CD4-positive, alpha-beta T cell (primary cell): ENCODE results near the gene ATAD3B. TPM values are rescaled to one million over a fixed set of nuclear protein-coding genes. Genes with fewer than 3 reads are reported as not detected.
A peak's percentile ranks its signal among the peaks of the same experiment; 100 is the strongest.
"Not testable (repeated sequence)": the region's sequence is repeated elsewhere in the genome, so short reads cannot be mapped to it uniquely, and the experiment has no call there.

ENCODE experiments used
- ATAC-seq: fragments of 200-7000 bp; cut with Tn5 transposase; one replicate; pipeline ENCODE4 v1.10.0; 2022; ENCODE audit warnings: mild to moderate bottlenecking; ENCODE audit not compliant: poor library complexity
- CTCF ChIA-PET: fragments of 350-600 bp; sonication (Branson Sonifier 250); formaldehyde crosslinking; loops from one replicate; lab custom pipeline; 2021; ENCODE audit warnings: antibody characterized with exemption, inconsistent platforms; lab: Charles Lee
- POLR2A ChIA-PET: fragments of 350-600 bp; sonication (Branson Sonifier 250); formaldehyde crosslinking; loops from one replicate; lab custom pipeline; 2021; ENCODE audit warnings: antibody characterized with exemption, inconsistent platforms; lab: Charles Lee
- DNase-seq, 14 experiments: peaks; one replicate each; pipeline ENCODE4 v3.0.0-alpha.2; 2013 to 2020; ENCODE audit warnings: mixed read lengths in 2 of 14
- H3K27ac ChIP-seq, 2 donors: one replicate each; pipeline versions ENCODE4 v1.5.1 to v1.7.0; 2013; ENCODE audit warnings: low read length in 2 of 2, low read depth in 1 of 2, mild to moderate bottlenecking in 1 of 2
- H3K27me3 ChIP-seq, 2 experiments: 1 replicate in 1 of 2; 2 replicates in 1 of 2; pipeline versions ENCODE4 v1.6.1 to v1.7.0; 2013; ENCODE audit warnings: low read length in 2 of 2, control low read depth in 1 of 2, mild to moderate bottlenecking in 1 of 2, moderate library complexity in 1 of 2; ENCODE audit not compliant: insufficient read depth in 2 of 2, control insufficient read depth in 1 of 2
- H3K36me3 ChIP-seq: one replicate; pipeline ENCODE4 v1.6.1; 2013; ENCODE audit warnings: low read length, control low read depth; ENCODE audit not compliant: insufficient read depth
- H3K4me1 ChIP-seq: one replicate; pipeline ENCODE4 v1.6.1; 2013; ENCODE audit warnings: low read length, control low read depth; ENCODE audit not compliant: insufficient read depth
- H3K4me3 ChIP-seq: one replicate; pipeline ENCODE4 v1.5.1; 2013; ENCODE audit warnings: mild to moderate bottlenecking, low read length, moderate library complexity
- H3K9me3 ChIP-seq, 2 experiments: 1 replicate in 1 of 2; 2 replicates in 1 of 2; pipeline versions ENCODE4 v1.6.1 to v1.7.0; 2013; ENCODE audit warnings: low read length in 2 of 2, mild to moderate bottlenecking in 2 of 2, control low read depth in 1 of 2, moderate library complexity in 1 of 2; ENCODE audit not compliant: control insufficient read depth in 1 of 2, insufficient read depth in 1 of 2
- H3K27ac Mint-ChIP-seq: one replicate; pipeline ENCODE4 v1.8.0; 2020; ENCODE audit warnings: mixed read lengths
- H3K27me3 Mint-ChIP-seq: one replicate; pipeline ENCODE4 v1.8.0; 2021; ENCODE audit warnings: mixed read lengths
- H3K36me3 Mint-ChIP-seq: one replicate; pipeline ENCODE4 v1.8.0; 2021; ENCODE audit warnings: low read depth, mixed read lengths
- H3K4me1 Mint-ChIP-seq: one replicate; pipeline ENCODE4 v1.8.0; 2021; ENCODE audit warnings: low read depth, mixed read lengths
- H3K4me3 Mint-ChIP-seq: one replicate; pipeline ENCODE4 v1.8.0; 2020; ENCODE audit warnings: mild to moderate bottlenecking, mixed read lengths
- H3K9me3 Mint-ChIP-seq: one replicate; pipeline ENCODE4 v1.8.0; 2020; ENCODE audit warnings: mixed read lengths
- intact Hi-C, 2 experiments: fragments of 100-400 bp; cut with DNase I in 1 of 2; cut with micrococcal nuclease in 1 of 2; formaldehyde crosslinking; loops; one replicate each; pipeline versions ENCODE4 v1.15.1 to v1.9.0; 2023 to 2025; cut with DNase I, micrococcal nuclease
- total RNA-seq, 174 experiments: library from RNA in 2 of 174; stranded (reverse) in 2 of 174; gene quantifications; one replicate each; pipeline ENCODE4 v1.2.3 and lab custom pipeline; 2021 to 2026
- TF ChIP-seq, protein P1 (sequence below): fragments of 200-600 bp; IDR thresholded peaks from one replicate; pipeline ENCODE4 v1.8.0; 2022; ENCODE audit warnings: antibody characterized with exemption, mild to moderate bottlenecking

The ATAD3B gene
- total RNA-seq, 2 experiments from 2014 or later, result 44.3 to 49.1 TPM

DNA sequence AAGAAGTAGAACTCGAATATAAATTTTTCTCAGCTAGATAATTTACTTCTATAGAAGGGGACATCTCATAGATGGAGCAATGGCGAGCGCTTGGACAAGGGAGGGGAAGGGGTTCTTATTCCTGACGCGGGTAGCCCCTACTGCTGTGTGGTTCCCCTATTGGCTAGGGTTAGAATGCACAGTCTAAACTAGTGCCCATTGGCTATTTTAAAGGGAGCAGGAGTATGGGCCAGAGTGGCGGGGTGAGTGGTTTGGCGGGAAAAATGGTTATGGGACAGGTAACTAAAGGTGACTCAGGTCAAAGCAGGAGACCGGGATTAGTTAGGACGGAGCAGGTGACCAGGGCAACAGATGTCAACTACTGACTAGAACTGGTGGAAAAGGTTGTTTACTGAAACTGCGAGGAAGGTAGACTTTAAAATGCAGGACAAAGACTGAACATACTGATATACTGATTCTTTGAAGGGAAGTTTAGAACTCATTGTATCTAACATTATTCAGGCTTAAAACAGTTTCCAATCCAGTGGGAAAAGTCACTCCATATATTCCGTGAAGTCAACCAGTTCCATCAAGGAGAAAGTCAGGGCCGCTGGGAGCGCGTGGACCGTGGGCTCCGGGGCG, 39.5 kb downstream of the ATAD3B start:
- no peaks in the 10 kb centered on the region for H3K27me3 ChIP-seq
- Mint-ChIP-seq H3K4me3 (peak overlapping the region; percentile 91), H3K27me3 (no peaks in the 10 kb centered on the region), H3K4me1 (peaks cover 14% of the 10 kb centered on the region), H3K9me3 (no peaks in the 10 kb centered on the region), H3K27ac (peak overlapping the region; percentile 95), H3K36me3 (peaks cover 12% of the 10 kb centered on the region)
- DNase-seq (peak in 1 of 14 experiments; percentile 11), ATAC-seq (no peak)
- intact Hi-C loops, result loop anchor here in 1 of 2 experiments (2.0 to 5.0 kb wide), 2 partner anchors 40 to 106 kb away; partner anchors contain the start of genes ATAD3B and MIB2
- peak overlapping the region; percentile 71 for H3K4me3 ChIP-seq
- H3K9me3 ChIP-seq, result peaks cover 0 to 5% of the 10 kb centered on the region in 2 experiments
- peaks cover 16% of the 10 kb centered on the region for H3K4me1 ChIP-seq
- H3K36me3 ChIP-seq, result no peaks in the 10 kb centered on the region
- TF ChIP-seq, protein P1, sequence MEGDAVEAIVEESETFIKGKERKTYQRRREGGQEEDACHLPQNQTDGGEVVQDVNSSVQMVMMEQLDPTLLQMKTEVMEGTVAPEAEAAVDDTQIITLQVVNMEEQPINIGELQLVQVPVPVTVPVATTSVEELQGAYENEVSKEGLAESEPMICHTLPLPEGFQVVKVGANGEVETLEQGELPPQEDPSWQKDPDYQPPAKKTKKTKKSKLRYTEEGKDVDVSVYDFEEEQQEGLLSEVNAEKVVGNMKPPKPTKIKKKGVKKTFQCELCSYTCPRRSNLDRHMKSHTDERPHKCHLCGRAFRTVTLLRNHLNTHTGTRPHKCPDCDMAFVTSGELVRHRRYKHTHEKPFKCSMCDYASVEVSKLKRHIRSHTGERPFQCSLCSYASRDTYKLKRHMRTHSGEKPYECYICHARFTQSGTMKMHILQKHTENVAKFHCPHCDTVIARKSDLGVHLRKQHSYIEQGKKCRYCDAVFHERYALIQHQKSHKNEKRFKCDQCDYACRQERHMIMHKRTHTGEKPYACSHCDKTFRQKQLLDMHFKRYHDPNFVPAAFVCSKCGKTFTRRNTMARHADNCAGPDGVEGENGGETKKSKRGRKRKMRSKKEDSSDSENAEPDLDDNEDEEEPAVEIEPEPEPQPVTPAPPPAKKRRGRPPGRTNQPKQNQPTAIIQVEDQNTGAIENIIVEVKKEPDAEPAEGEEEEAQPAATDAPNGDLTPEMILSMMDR, result no peak
- POLR2A ChIA-PET, result interaction anchor here (0.9 to 1.4 kb wide), 2 partner anchors 104 to 112 kb away, joined by 4 to 7 read pairs; partner anchors contain the start of genes CCNL2 and MIB2
- CTCF ChIA-PET, result no interaction called here
- H3K27ac ChIP-seq, result peak overlapping the region in 1 of 2 donors; percentile 79

DNA sequence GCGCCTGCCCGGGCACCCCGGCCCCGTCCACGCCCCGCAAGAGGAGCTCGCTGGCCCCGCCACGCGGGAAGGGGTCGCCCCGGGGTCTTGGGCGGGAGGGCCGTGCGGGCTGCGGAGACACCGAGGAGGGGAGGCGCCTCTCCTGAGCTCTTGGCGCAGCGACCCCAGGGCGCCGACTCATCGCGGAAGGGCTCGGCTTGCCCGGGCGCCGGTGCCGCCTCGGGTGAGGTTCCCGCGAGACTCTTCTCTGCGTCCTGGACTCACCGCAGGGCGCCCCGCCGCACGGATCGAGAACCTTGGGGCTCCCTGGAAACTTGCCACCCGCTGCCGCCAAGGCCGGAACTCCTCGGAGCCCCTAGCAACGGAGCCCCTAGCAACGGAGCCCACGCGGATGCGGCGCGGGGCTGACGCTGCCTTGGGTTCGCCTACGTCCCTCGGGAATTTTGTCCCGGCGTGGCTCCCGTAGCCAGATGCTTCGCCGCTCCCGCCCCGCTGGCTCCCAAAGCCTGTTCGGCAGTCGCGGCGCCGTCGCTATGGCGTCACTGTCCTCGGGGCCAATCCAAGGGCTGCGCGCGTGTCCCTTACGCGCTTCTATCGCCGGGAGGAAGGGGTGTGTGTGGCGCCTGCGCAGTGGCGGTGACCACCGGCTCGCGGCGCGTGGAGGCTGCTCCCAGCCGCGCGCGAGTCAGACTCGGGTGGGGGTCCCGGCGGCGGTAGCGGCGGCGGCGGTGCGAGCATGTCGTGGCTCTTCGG, 40.1 kb downstream of the ATAD3B start, which contains the start of gene ATAD3A:
ATAD3A (plus strand) TSS at position 630 of the 753 bp plus-strand sequence; CDS start at position 737, 107 bp downstream.
- TF ChIP-seq, protein P1, result no peak
- Histone ChIP-seq H3K4me1 (peaks cover 16% of the 10 kb centered on the region), H3K36me3 (peaks cover 2% of the 10 kb centered on the region), H3K4me3 (peak within 1 kb of the TSS; percentile 71), H3K27ac (peak within 1 kb of the TSS; percentile 79 to 88), H3K9me3 (peaks cover 0 to 5% of the 10 kb centered on the region in 2 experiments), H3K27me3 (no peaks in the 10 kb centered on the region)
- Mint-ChIP-seq H3K9me3 (no peaks in the 10 kb centered on the region), H3K4me3 (peak within 1 kb of the TSS; percentile 99), H3K4me1 (peaks cover 14% of the 10 kb centered on the region), H3K27me3 (no peaks in the 10 kb centered on the region), H3K36me3 (peaks cover 12% of the 10 kb centered on the region), H3K27ac (peak within 1 kb of the TSS; percentile 95)
- ChIA-PET POLR2A (interaction anchor here (0.9 to 1.4 kb wide), 2 partner anchors 103 to 112 kb away, joined by 4 to 7 read pairs; partner anchors contain the start of genes CCNL2 and MIB2), CTCF (no interaction called here)
- intact Hi-C loops, result loop anchor here in 1 of 2 experiments (1.0 to 5.0 kb wide), 3 partner anchors 41 to 106 kb away; partner anchors contain the start of genes ATAD3B, MIB2 and SSU72
- ATAC-seq (peak; percentile 92), DNase-seq (peak; percentile 88 to 98 (median 94))

DNA sequence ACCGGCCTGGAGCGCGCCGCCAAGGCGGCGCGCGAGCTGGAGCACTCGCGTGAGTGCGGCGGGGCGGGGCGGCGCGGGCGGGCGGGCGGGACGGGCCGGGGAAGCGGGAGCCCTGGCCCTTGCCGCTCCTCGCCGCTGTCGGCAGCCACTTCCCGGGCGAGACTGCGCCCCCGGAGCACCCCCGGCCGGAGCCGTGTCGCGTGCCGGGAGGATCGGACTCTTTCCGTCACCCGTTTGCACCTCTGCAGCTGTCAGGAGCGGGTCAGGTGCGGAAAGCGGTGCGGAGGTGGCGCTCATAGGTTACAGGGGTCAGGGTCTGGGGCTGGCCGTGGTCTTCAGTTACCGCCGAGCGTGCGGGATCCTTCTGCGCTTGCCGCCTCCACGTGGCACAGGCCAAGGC, 40.9 kb downstream of the ATAD3B start:
- peaks cover 16% of the 10 kb centered on the region for H3K4me1 ChIP-seq
- DNase-seq (peak in 7 of 14 experiments; percentile 9 to 60 (median 14)), ATAC-seq (peak; percentile 5)
- H3K27ac ChIP-seq, CTCF ChIA-PET, H3K27me3 ChIP-seq, H3K27ac Mint-ChIP-seq, POLR2A ChIA-PET, H3K27me3 Mint-ChIP-seq, H3K36me3 ChIP-seq, H3K9me3 Mint-ChIP-seq, H3K9me3 ChIP-seq: not testable (repeated sequence)
- Mint-ChIP-seq H3K36me3 (peaks cover 12% of the 10 kb centered on the region), H3K4me3 (peak overlapping the region; percentile 58), H3K4me1 (peaks cover 14% of the 10 kb centered on the region)
- peak overlapping the region; percentile 46 for H3K4me3 ChIP-seq
- intact Hi-C loops, result loop anchor here in 1 of 2 experiments (1.0 to 5.0 kb wide), 2 partner anchors 62 to 105 kb away; partner anchors contain the start of genes MIB2 and SSU72

DNA sequence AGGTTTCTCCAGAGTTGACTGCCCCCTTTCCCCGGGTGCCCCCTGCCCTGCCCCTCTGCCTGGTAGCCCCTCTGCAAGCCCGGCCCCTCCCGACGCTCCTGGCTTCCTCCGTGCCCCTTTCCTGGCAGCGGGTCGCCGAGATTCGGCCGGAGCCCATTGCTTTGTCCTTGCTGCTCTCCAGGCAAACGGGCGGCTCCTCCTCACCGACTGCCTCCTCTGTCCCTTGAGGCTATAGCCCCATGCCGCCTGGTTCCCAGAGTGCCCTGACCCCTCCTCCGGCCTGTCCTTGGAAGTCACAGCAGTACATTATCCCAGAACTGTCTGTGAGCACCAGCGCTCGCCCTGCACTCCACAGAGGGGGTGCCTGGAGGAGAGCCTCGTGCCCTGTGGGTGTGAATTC, 42.1 kb downstream of the ATAD3B start:
- H3K27ac ChIP-seq, DNase-seq, H3K27me3 Mint-ChIP-seq, H3K27me3 ChIP-seq, H3K9me3 Mint-ChIP-seq, H3K9me3 ChIP-seq, H3K27ac Mint-ChIP-seq, H3K4me3 ChIP-seq, ATAC-seq, POLR2A ChIA-PET, CTCF ChIA-PET: not testable (repeated sequence)
- intact Hi-C loops, result loop anchor here in 1 of 2 experiments (5.0 kb wide), 1 partner anchor 104 kb away; the partner anchor contains the start of gene MIB2
- H3K4me3 Mint-ChIP-seq, result peak overlapping the region; percentile 51
- peaks cover 14% of the 10 kb centered on the region for H3K36me3 ChIP-seq
- H3K4me1 Mint-ChIP-seq, result peaks cover 14% of the 10 kb centered on the region
- H3K4me1 ChIP-seq, result peaks cover 16% of the 10 kb centered on the region
- H3K36me3 Mint-ChIP-seq, result peaks cover 19% of the 10 kb centered on the region

DNA sequence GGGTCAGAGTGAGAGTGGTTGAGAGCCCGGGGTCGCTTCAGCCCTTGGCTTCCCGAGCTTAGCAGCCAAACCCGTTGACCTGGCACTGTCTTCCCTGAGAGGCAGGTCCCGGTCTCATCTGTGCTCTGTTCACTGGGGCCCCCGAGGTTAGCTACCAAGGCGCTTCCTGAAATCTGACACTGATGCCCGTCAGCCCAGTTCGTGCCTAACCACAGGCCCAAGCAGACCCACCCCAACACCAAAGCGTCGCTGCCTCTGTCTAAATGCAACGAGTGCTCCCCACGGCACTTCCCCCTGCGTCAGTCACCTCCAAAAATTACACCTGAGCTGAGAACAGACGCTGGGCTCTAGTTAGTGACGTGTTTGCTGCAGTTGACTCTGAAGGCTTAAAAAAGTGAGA, 42.8 kb downstream of the ATAD3B start:
- H3K9me3 Mint-ChIP-seq, POLR2A ChIA-PET, H3K27me3 ChIP-seq, CTCF ChIA-PET, ATAC-seq, H3K4me3 ChIP-seq, H3K9me3 ChIP-seq, H3K27ac ChIP-seq, H3K4me3 Mint-ChIP-seq, H3K27me3 Mint-ChIP-seq, H3K27ac Mint-ChIP-seq: not testable (repeated sequence)
- DNase-seq, result peak in 1 of 14 experiments; percentile 61
- Histone ChIP-seq H3K4me1 (peaks cover 16% of the 10 kb centered on the region), H3K36me3 (peaks cover 15% of the 10 kb centered on the region)
- Mint-ChIP-seq H3K36me3 (peaks cover 20% of the 10 kb centered on the region), H3K4me1 (peaks cover 14% of the 10 kb centered on the region)
- intact Hi-C loops, result loop anchor here in 1 of 2 experiments (5.0 kb wide), 1 partner anchor 103 kb away; the partner anchor contains the start of gene MIB2
